Fibroblast of the aortic adventitia (primary cell): ENCODE data around the gene CSAD. TPM values are rescaled to one million over a fixed set of nuclear protein-coding genes. Genes with fewer than 3 reads are reported as not detected.

ENCODE experiments used
- DNase-seq: peaks from one replicate; pipeline ENCODE4 v3.0.0-alpha.2; 2010; ENCODE audit warnings: low read depth
- H3K4me3 ChIP-seq: 2 replicates; pipeline ENCODE4 v1.5.1; 2011; ENCODE audit warnings: low read depth, mild to moderate bottlenecking, control low read depth, low read length, moderate library complexity
- total RNA-seq: library from RNA; depleted of rRNA; stranded (reverse); fragments of >200 nt; gene quantifications from 2 replicates; pipeline ENCODE4 v1.2.3, GENCODE V29; 2012; ENCODE audit warnings: low replicate concordance
- TF ChIP-seq, protein P1 (sequence below): IDR thresholded peaks from 2 replicates; pipeline ENCODE4 v1.5.1; 2011; ENCODE audit warnings: mild to moderate bottlenecking, low read length, control low read depth, inconsistent platforms; ENCODE audit not compliant: insufficient read depth

Gene CSAD
- total RNA-seq, 1 donor = 8.7 TPM

DNA sequence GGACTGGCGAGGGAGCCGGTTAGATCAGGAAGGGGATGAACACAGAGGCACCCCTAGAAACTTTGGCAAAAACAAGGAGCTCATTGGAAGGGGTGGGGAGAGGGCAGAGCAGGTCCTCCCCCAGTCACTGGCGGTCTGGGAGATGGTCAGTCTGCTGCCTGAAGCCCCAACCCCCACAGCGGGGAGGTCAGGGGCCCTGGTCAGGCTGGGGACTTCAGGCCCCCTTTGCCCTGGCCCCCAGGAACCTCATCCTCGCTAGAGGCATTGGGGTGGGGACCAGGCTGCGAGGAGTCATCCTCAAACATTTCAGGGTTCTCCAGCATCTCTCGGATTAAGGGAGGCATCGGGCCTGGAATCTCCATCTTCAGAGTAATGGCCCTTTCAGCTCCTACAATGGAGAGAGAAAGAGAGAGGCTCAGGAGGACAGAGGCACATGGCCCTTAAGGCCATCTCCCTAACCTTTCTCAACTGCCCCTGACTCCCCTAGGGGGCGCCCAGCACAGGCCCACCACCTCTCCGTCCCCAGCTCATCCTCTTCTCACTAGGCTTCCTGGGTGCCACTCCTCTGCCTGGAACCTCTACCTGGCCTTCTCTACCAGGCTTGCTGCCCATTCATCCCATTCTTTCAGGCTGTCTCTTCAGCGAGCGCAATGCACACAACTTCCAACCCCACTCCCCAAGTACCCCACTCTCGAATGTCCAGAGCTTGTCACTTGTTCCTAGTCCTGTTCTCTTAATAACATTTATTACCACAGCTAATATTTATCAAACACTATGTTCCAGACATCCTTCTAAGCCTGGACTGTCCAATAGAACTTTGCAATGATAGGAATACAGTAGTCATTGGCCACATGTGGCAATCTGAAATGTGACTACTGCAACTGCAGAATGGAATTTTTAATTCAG, 31.0 kb upstream of the CSAD start:
- DNase-seq = no peak
- H3K4me3 ChIP-seq = no peak overlapping the region
- TF ChIP-seq, protein P1, sequence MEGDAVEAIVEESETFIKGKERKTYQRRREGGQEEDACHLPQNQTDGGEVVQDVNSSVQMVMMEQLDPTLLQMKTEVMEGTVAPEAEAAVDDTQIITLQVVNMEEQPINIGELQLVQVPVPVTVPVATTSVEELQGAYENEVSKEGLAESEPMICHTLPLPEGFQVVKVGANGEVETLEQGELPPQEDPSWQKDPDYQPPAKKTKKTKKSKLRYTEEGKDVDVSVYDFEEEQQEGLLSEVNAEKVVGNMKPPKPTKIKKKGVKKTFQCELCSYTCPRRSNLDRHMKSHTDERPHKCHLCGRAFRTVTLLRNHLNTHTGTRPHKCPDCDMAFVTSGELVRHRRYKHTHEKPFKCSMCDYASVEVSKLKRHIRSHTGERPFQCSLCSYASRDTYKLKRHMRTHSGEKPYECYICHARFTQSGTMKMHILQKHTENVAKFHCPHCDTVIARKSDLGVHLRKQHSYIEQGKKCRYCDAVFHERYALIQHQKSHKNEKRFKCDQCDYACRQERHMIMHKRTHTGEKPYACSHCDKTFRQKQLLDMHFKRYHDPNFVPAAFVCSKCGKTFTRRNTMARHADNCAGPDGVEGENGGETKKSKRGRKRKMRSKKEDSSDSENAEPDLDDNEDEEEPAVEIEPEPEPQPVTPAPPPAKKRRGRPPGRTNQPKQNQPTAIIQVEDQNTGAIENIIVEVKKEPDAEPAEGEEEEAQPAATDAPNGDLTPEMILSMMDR = peak; percentile 23

DNA sequence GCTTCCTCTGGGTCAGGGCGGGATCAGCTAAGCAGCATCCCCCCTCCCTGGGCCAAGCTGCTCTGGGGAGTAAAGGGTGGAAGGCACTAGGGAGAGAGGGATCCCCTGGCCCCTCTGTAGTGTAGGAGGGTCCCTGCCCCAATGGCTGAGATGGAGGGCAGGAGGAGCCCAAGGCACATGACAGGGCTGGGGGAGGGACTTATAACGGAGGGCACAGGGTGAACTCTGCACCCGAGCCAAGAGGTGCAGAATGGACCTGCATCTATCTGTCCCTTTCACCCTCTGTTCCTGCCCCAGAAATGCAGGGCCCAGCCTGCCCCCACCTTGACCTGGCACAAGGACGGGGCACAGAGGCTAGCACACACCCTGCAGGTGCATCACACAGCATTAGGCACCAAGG, 30.1 kb upstream of the CSAD start:
- H3K4me3 ChIP-seq = no peak overlapping the region
- TF ChIP-seq, protein P1 = no peak
- no peak for DNase-seq

DNA sequence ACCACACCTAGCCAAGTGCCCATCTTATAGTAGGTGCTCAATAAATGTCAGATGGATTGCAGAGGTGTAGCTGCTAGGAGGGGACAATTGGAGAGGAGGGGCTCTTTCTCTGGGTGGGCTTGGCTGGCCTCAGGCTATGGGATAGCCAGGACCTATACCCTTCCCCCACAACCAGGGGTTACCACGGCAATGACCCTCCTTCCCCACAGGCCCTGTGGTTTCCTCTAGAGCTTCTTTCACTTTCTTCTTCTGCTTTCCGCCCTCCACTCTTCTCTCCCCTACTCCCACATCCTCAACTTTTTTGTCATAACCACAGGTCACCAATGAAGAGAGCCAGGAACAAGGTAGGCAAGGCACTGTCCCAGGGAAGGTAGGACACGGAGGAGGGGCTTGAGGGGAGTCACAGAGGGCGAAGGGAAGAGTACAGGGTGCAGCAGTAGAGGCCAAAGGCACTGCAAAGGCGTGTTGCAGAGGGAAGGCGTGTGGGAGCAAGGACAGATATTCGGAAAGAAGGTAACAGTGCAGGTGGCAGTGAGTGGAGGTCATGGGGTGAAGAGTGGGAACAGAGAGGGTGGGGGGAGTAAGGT, 28.2 kb upstream of the CSAD start:
- DNase-seq = no peak
- no peak overlapping the region for H3K4me3 ChIP-seq
- TF ChIP-seq, protein P1 = no peak

DNA sequence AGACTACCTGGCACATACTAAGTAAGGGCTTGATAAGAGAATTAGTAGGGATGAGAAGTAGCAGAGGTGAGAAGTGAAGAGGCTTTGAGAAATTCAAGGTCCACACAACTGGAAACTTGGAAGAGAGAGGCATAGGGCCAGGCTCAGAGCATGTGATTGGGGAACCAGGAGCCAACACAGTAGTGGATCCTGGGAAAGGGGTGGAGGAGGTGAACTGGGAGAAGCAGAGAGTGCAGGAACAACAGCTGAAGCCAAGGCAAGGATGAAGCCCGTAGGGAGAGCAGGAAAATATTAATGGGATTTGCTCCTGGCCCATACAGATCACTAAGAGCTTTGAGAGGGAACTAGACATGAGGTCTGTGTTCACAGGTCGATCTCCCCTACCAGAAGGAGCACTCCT, 27.7 kb upstream of the CSAD start:
- TF ChIP-seq, protein P1 = no peak
- no peak overlapping the region for H3K4me3 ChIP-seq
- peak; percentile 62 for DNase-seq

DNA sequence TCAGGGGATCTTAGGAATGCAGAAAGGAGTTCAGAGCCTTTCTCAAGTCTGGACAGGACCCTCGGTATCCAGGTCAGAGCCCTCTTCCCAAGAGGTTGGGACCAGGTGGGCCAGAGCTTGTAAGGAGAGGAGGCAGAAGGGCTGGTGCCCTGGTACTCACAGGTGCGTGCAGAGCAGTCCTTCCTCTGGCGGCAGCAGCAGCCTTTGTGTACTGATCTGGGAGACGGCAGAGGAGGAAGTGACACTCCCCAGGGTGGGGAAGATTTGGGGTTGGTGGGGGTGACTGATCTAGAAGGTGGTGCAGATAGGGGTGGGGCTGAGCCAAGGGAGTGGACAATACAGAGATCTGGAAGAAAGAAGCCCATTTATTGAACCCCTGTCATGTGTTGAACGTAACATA, 26.3 kb upstream of the CSAD start, which contains the start of gene ITGB7:
TSS of gene ITGB7 (minus strand) at position 210 of the 400 bp plus-strand sequence. CDS start 6,808 bp downstream, outside the sequence.
- no peak within 1 kb of the TSS for H3K4me3 ChIP-seq
- no peak for DNase-seq
- TF ChIP-seq, protein P1 = no peak

DNA sequence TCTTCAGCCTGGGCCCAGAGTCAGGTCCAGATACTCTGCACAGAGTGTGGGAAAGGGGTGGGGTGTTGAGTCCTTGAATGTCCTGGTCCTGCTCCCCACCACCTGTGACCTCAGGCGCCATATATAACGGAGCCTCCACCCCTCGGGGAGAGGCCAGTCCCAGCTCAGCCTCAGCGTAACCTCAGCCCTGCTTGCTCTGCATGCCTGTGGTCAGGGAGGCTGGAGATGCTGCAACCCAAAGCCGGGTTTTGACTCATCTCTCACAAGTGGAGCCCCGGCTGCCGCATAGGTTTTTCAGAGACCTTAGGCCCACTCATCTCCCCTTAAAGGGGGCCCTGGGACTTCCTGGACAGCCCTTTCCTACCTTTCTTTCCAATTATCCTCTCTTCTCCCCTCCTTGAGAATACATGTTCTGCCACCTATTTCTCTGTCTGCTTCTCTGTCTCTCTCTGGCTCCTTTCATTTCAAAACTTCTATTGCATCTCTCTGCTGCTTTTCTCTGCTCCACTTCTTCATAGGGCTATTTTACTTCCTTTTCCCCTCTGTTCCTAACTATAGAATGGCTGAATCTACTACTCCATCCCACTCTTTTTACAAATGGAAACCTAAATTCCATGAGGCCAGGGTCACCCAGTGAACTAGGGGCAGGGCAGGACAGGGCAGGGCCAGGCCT, 25.2 kb upstream of the CSAD start:
- H3K4me3 ChIP-seq = no peak overlapping the region
- peak; percentile 84 for DNase-seq
- TF ChIP-seq, protein P1 = no peak
